Stimulated activated CD4-positive, alpha-beta T cell treated with anti-CD3 and anti-CD28 coated beads, Interleukin-15, amount 100 ng/mL, for 24 hours (primary cell): Measurements from ENCODE around the gene RPS21.

Source experiments
- DNase-seq: peaks from one replicate; pipeline ENCODE4 v3.0.0-alpha.2; 2020

RPS21 gene

GRCh38 chr20:62400021-62400420 lies 13.1 kb downstream of the RPS21 start:
- DNase-seq = no peak

- DNase-seq = no peak
Observed at GRCh38 chr20:62400541-62400940, 13.6 kb downstream of the RPS21 start.

GRCh38 chr20:62401331-62401779 lies 14.5 kb downstream of the RPS21 start:
- DNase-seq = no peak

GRCh38 chr20:62402456-62403150 lies 15.7 kb downstream of the RPS21 start:
- DNase-seq = no peak

GRCh38 chr20:62403331-62403730 lies 16.4 kb downstream of the RPS21 start:
- DNase-seq = no peak

- no peak for DNase-seq
Observed at GRCh38 chr20:62404112-62404665, 17.3 kb downstream of the RPS21 start.

GRCh38 chr20:62404761-62405107 lies 17.8 kb downstream of the RPS21 start:
- DNase-seq = no peak

GRCh38 chr20:62405108-62405980 lies 18.4 kb downstream of the RPS21 start:
- no peak for DNase-seq

GRCh38 chr20:62405981-62406513 lies 19.1 kb downstream of the RPS21 start:
- no peak for DNase-seq

GRCh38 chr20:62406635-62407176 lies 19.8 kb downstream of the RPS21 start:
- no peak for DNase-seq

- DNase-seq = peak; percentile 94
Observed at GRCh38 chr20:62407221-62407992, 20.5 kb downstream of the RPS21 start, which contains the start of gene CABLES2. TSS of gene CABLES2 (minus strand) at chr20:62407285. CDS start at chr20:62407276, 9 bp downstream.

- no peak for DNase-seq
Observed at GRCh38 chr20:62408055-62408454, 21.2 kb downstream of the RPS21 start.

- no peak for DNase-seq
Observed at GRCh38 chr20:62408640-62409039, 21.7 kb downstream of the RPS21 start.

GRCh38 chr20:62409086-62409853 lies 22.4 kb downstream of the RPS21 start:
- DNase-seq = no peak

- peak; percentile 52 for DNase-seq
Observed at GRCh38 chr20:62409931-62410745, 23.2 kb downstream of the RPS21 start.

GRCh38 chr20:62410746-62411478 lies 24.0 kb downstream of the RPS21 start:
- no peak for DNase-seq

- no peak for DNase-seq
Observed at GRCh38 chr20:62411479-62412193, 24.7 kb downstream of the RPS21 start.

GRCh38 chr20:62412194-62413024 lies 25.5 kb downstream of the RPS21 start:
- no peak for DNase-seq
